Iris pigment epithelial cell (primary cell): ENCODE measurements around the gene SSMEM1.
"Not testable (repeated sequence)": the region's sequence is repeated elsewhere in the genome, so short reads cannot be mapped to it uniquely, and the experiment has no call there.

Source experiments
- DNase-seq: peaks from one replicate; pipeline ENCODE4 v3.0.0-alpha.2; 2011; ENCODE audit warnings: low read depth

The SSMEM1 gene

GRCh38 chr7:130213828-130214227 is 6.2 kb downstream of the SSMEM1 start:
- no peak for DNase-seq

GRCh38 chr7:130216025-130216424 is 8.4 kb downstream of the SSMEM1 start:
- no peak for DNase-seq

GRCh38 chr7:130216750-130217149 is 9.1 kb downstream of the SSMEM1 start:
- DNase-seq = no peak

GRCh38 chr7:130218806-130219620 is 11.4 kb downstream of the SSMEM1 start:
- no peak for DNase-seq

DNA sequence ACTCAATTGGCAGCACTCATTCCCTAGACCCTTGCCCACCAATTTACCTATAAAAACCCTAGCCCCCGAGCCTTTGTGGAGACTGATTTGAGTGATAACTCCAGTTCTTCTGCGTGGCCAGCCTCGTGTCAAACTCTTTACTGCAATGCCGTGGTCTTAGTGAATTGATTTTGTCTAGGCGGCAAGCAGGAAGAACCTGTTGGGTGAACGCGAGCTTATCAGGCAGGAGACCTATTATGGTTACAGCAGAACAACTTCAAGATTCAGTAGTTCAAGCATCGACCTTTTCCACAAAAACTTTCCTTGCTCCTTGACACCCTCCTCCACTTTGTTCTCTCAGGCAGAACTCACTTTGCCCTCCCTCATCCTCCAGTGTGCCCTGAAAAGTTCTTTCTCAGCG is 12.2 kb downstream of the SSMEM1 start:
- DNase-seq = no peak

DNA sequence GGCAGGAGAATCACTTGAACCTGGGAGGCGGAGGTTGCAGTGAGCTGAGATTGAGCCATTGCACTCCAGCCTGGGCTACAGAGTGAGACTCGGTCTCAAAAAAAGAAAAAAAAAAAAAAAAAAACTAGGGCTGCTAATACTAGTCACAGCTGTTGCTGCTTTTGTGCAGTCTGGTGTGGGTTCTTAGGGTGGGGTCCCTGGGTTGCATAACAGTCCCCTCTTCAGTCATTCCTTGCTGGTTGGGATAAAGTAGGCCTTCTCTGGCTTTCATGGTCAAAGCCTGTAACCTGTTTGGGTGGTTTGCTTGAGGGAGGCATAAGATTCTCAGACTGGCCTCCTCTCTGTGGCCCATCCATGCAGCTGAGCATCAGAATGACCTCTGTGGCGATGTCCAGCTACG is 14.1 kb downstream of the SSMEM1 start:
- DNase-seq = no peak

DNA sequence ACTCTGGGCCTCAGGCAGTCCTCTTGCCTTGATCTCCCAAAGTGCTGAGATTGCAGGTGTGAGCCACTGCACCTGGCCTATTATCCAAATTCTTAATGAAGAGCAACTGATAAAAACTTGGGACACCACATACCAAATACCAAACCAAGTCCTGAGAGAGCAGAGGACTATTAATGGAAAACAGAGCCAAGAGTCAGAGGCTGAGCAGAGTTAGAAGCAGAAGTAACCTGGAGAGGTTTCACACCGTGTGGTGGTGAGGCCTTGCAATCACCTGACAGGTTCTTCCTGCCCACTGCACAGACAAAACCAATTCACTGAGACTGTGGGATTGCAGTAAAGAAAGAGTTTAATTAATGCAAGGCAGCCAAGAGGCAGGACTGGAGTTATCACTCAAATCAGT is 16.0 kb downstream of the SSMEM1 start:
- DNase-seq = no peak

- DNase-seq = no peak
These were observed 16.6 kb downstream of the SSMEM1 start for GRCh38 chr7:130224210-130224609.

GRCh38 chr7:130224923-130225322 is 17.3 kb downstream of the SSMEM1 start:
- peak; percentile 39 for DNase-seq

GRCh38 chr7:130226333-130226732 is 18.7 kb downstream of the SSMEM1 start:
- no peak for DNase-seq

DNA sequence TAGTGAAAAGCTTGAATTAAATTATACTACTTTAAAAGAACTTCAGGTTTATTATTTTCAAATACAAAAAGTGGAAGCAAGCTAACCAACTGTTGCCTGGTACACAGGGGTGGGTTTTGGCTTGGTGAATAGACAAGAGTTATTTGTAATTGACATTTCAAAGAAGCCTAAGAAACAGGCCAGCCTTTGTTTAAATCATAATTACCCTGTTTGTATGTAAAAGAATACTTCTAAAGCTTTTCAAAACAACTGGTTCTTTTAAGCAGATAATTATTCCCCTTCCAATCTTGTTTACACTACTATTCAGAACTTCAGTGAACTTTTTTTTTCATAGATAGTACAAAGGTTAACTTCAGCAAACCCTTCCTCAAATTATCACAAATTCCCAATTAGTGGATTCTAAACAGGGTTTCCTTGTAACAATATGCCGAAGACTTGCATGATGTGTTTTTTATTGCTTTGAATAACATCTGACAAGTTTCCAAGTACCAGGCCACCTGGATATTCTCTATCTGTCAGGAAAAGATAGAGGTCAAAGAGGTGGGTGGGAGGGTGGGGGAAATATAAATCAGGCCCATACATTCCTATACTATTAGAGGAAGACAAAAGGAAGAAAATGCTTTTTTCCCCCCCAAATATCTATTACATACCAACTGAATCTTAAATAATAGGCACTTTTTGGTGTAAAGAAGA is 20.4 kb downstream of the SSMEM1 start:
- DNase-seq = no peak

GRCh38 chr7:130228840-130229502 is 21.3 kb downstream of the SSMEM1 start:
- no peak for DNase-seq

GRCh38 chr7:130229981-130230380 is 22.3 kb downstream of the SSMEM1 start:
- DNase-seq = not testable (repeated sequence)

DNA sequence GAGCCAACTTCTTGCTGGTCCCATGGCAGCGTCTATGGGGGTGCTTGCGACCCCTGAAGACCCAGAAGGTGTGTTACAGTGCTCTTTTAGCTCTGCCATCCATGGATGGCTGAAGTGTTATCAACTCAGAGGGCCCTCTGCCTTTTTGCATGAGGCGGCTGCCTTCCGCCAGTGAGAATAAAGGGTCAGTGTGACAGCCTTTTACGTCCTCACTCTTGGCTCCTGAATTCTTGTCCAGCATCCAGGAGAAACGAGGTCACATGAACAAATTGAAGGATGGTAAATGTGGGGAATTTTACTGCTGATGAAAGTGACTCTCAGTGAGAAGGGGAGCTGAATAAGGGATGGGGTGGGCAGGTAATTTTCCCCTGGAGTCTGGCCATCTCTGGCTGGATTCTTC is 24.1 kb downstream of the SSMEM1 start:
- DNase-seq = no peak

DNA sequence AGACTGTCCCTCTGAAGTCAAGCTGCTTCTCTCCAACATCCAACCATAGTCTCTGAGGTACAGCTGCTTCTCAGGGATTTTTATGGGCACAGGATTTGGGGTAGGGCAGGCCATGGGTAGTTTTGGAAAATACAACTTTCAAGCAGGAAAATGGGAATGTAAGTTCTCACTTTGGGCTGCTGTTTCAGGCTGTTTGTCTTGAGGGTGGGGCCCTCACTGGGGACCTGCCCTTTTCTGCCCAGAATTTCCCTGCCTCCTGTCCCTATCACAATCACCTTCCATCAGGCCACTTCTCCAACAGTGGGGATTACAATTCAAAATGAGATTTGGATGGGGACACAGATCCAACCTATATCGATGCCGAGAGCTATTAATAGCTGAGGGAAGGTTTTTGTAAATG is 24.5 kb downstream of the SSMEM1 start:
- no peak for DNase-seq

DNA sequence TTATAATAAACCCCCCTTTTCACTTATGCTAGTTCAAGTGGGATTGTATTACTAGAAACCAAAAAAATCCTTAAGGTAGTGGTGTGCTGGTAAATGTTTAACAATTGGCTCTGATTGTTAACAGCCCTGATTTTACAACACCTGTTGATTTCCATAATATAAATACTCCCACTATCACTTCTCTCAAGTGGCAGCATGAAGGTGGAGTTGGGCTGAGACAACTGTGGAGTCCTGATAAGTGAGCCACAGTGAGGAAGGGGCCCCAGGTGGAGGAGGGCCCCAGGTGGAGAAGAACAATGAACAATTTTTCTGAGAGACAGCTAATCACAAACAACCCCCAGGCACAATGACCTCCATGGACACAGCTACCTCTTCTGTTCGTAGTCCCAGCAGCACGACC is 26.4 kb downstream of the SSMEM1 start:
- DNase-seq = no peak

- not testable (repeated sequence) for DNase-seq
These were observed 28.7 kb downstream of the SSMEM1 start for GRCh38 chr7:130236361-130236760.

GRCh38 chr7:130240240-130240639 is 32.6 kb downstream of the SSMEM1 start:
- no peak for DNase-seq

DNA sequence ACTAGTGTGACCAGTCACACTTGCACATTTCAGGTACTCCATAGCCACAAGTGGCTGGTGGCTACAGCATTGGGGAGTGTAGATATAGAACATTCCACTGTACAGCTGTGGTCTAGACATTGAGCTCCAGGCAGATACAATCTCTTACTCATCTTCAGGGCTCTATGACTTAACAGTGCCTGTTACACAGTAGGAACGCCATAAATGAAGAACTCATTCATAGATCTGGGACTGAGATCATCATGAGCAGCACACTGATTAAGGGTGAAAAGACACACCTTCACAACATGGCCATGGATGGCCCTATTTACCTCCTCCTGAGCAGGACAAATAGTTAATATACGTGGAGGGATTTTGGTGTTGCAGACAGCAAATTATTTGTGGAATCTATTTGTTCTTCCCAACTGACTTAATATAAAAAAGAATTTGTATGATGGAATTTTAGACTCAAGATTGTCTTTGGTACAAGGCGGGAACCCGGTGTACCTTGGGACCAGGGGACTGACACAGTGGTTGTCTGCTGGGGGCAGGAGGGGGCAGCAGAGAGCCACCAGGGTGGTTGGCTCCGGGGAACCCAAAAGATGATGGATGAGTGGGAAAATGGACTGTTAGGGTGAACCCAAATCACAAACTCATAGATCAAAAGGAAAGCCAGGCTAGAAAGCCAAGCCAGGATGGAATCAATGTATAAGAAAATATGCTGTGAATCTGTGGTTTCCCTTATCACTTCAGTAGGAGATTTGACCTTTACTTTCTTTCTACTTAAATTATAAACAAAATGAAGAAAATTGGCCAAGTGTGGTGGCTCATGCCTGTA is 34.7 kb downstream of the SSMEM1 start:
- peak; percentile 87 for DNase-seq

- peak; percentile 10 for DNase-seq
These were observed 35.8 kb downstream of the SSMEM1 start for GRCh38 chr7:130243486-130243885.

- not testable (repeated sequence) for DNase-seq
These were observed 38.8 kb downstream of the SSMEM1 start for GRCh38 chr7:130246491-130246890.

- not testable (repeated sequence) for DNase-seq
These were observed 41.2 kb downstream of the SSMEM1 start for GRCh38 chr7:130248842-130249241.
